GM19239 (cell line): ENCODE measurements around the gene NKD1.

Experiments
- DNase-seq: peaks from one replicate; pipeline ENCODE4 v3.0.0; 2011; ENCODE audit warnings: low spot score; ENCODE audit not compliant: insufficient read length
- FAIRE-seq: peaks from 2 replicates; lab custom pipeline; 2011; peaks lifted over from hg19 to GRCh38; lab: Jason Lieb, UNC

Gene NKD1

DNA sequence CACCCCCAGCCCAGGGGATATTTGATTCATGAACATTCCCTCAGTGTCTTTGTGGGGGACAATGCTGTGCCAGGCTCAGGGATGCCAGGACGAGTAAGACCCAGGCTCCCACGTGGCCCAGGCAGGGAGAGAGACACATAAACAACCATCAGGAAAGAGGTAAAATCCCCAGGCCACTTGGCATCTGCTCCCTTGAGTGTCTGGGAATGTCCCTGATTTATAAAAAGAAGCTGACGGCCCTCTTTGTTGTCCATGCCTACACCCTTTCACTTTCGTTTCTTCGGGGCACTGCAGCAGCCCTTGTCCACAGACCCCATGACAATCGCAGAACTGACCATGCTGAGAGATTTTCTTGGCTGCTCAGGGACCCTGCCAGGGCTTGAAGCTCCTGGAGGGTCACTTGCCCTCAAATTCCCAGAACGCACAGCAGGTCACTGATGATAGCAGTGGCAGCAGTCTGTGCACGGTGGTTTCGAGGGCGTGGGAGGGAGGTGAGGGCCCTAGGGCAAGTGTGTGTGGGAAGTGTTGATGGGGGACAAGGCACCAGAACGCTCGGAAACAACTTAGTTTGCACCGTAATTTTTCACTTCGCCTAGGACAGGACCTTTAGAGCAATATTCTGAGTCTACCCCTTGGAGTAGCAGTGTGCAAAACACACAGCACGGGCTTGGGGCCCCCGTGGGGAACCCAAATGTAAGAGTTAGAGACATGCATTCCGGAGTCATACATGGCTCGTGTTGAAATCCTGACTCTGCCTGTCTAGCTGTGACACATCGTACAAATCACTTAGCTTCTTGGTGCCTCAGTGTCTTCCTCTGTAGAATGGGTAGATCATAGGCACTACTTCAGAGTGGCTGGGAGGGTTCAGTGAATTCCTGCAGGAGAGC, 149.9 kb downstream of the NKD1 start:
- FAIRE-seq (peak; percentile 99), DNase-seq (no peak)
